Right lung (tissue), 5 donors: ENCODE measurements around the gene COL4A2. TPM values are rescaled to one million over a fixed set of nuclear protein-coding genes. Genes with fewer than 3 reads are reported as not detected.

Source experiments
- DNase-seq, 2 donors: peaks; one replicate each; pipeline ENCODE4 v3.0.0-alpha.2; 2013
- polyA plus RNA-seq, 5 donors: library from polyadenylated mRNA; unstranded; fragments of 120-200 nt; gene quantifications; one replicate each; pipeline versions ENCODE4 v1.2.1 to v1.2.3, GENCODE V29; 2013; ENCODE audit warnings: inconsistent platforms in 1 of 5, low replicate concordance in 1 of 5; ENCODE audit not compliant: insufficient read length in 5 of 5, insufficient read depth in 1 of 5

COL4A2 gene
- polyA plus RNA-seq, 5 donors: 251 to 483 (median 304) TPM

GRCh38 chr13:110289174-110289573, 17.9 kb upstream of the COL4A2 start:
- DNase-seq: no peak

GRCh38 chr13:110289661-110290060, 17.4 kb upstream of the COL4A2 start:
- no peak for DNase-seq

GRCh38 chr13:110290153-110290552, 16.9 kb upstream of the COL4A2 start:
- DNase-seq: no peak

GRCh38 chr13:110290826-110291225, 16.3 kb upstream of the COL4A2 start:
- DNase-seq: no peak

- no peak for DNase-seq
These were observed 15.8 kb upstream of the COL4A2 start for GRCh38 chr13:110291286-110291685.

GRCh38 chr13:110293037-110293436, 14.0 kb upstream of the COL4A2 start:
- DNase-seq: no peak

GRCh38 chr13:110293649-110294048, 13.4 kb upstream of the COL4A2 start:
- DNase-seq: no peak

- DNase-seq: no peak
These were observed 12.9 kb upstream of the COL4A2 start for GRCh38 chr13:110294146-110294545.

- no peak for DNase-seq
These were observed 12.5 kb upstream of the COL4A2 start for GRCh38 chr13:110294622-110295021.

- DNase-seq: no peak
These were observed 10.1 kb upstream of the COL4A2 start for GRCh38 chr13:110297011-110297410.

GRCh38 chr13:110297766-110298504, 9.1 kb upstream of the COL4A2 start:
- DNase-seq: no peak

GRCh38 chr13:110298505-110299282, 8.4 kb upstream of the COL4A2 start:
- no peak for DNase-seq

GRCh38 chr13:110299283-110299840, 7.7 kb upstream of the COL4A2 start:
- DNase-seq: no peak

GRCh38 chr13:110300090-110300815, 6.8 kb upstream of the COL4A2 start:
- DNase-seq: no peak

GRCh38 chr13:110301083-110301482, 6.0 kb upstream of the COL4A2 start:
- DNase-seq: no peak

GRCh38 chr13:110301606-110302553, 5.2 kb upstream of the COL4A2 start:
- no peak for DNase-seq

GRCh38 chr13:110302997-110303396, 4.1 kb upstream of the COL4A2 start:
- no peak for DNase-seq

GRCh38 chr13:110303644-110304043, 3.4 kb upstream of the COL4A2 start:
- DNase-seq: no peak

- DNase-seq: no peak
These were observed 2.8 kb upstream of the COL4A2 start for GRCh38 chr13:110304256-110304655.

- DNase-seq: no peak
These were observed 2.1 kb upstream of the COL4A2 start for GRCh38 chr13:110305001-110305400.

- no peak for DNase-seq
These were observed 1.5 kb upstream of the COL4A2 start for GRCh38 chr13:110305544-110305943.
